Loucy (cell line): ENCODE results near the gene PARP3.

ENCODE experiments used
- H2AFZ ChIP-seq: fragments of 200-600 bp; sonication (generic); 2 replicates; pipeline ENCODE4 v1.6.0; 2016; ENCODE audit warnings: antibody characterized with exemption, mild to moderate bottlenecking, low read length, moderate library complexity
- H3F3A ChIP-seq: fragments of 200-600 bp; 2 replicates; pipeline ENCODE4 v1.6.0; 2016; ENCODE audit warnings: antibody characterized with exemption, low read depth, mild to moderate bottlenecking
- H3K27me3 ChIP-seq: fragments of 200-600 bp; sonication (generic); 2 replicates; pipeline ENCODE4 v1.6.1; 2014; ENCODE audit warnings: low read length, mild to moderate bottlenecking; ENCODE audit not compliant: insufficient read depth, poor library complexity, severe bottlenecking
- H3K36me3 ChIP-seq: fragments of 200-600 bp; sonication (generic); 2 replicates; pipeline ENCODE4 v1.6.1; 2016; ENCODE audit warnings: low read length; ENCODE audit not compliant: insufficient read depth
- H3K4me1 ChIP-seq: fragments of 200-600 bp; sonication (generic); 2 replicates; pipeline ENCODE4 v1.5.1; 2014; ENCODE audit warnings: low read length, mild to moderate bottlenecking; ENCODE audit not compliant: insufficient read depth, poor library complexity, severe bottlenecking
- H3K4me2 ChIP-seq: fragments of 200-600 bp; sonication (generic); 2 replicates; pipeline ENCODE4 v1.6.0; 2014; ENCODE audit warnings: antibody characterized with exemption, low read length, low read depth, mild to moderate bottlenecking; ENCODE audit not compliant: poor library complexity, severe bottlenecking
- H3K4me3 ChIP-seq: fragments of 200-600 bp; sonication (generic); 2 replicates; pipeline ENCODE4 v1.5.1; 2014; ENCODE audit warnings: low read length, mild to moderate bottlenecking, mixed read lengths; ENCODE audit not compliant: poor library complexity, severe bottlenecking
- H3K79me2 ChIP-seq: fragments of 200-600 bp; sonication (generic); 2 replicates; pipeline ENCODE4 v1.6.1; 2014; ENCODE audit warnings: low read length; ENCODE audit not compliant: insufficient read depth
- H3K9ac ChIP-seq: fragments of 200-600 bp; sonication (generic); 2 replicates; pipeline ENCODE4 v1.6.0; 2014; ENCODE audit warnings: mild to moderate bottlenecking, low read depth, low read length, moderate library complexity; ENCODE audit not compliant: poor library complexity, severe bottlenecking
- H3K9me2 ChIP-seq: fragments of 200-600 bp; sonication (generic); replicated peaks from 2 replicates; pipeline ENCODE4 v1.6.1; 2016; ENCODE audit warnings: low read depth, low read length, mixed read lengths
- H3K9me3 ChIP-seq: fragments of 200-600 bp; sonication (generic); 2 replicates; pipeline ENCODE4 v1.6.1; 2014; ENCODE audit warnings: mild to moderate bottlenecking, antibody characterized with exemption, low read length, low read depth; ENCODE audit not compliant: insufficient read depth
- H4K20me1 ChIP-seq: fragments of 200-600 bp; sonication (generic); 2 replicates; pipeline ENCODE4 v1.6.0; 2014; ENCODE audit warnings: antibody characterized with exemption, low read length, mild to moderate bottlenecking; ENCODE audit not compliant: insufficient read depth, poor library complexity, severe bottlenecking
- CTCF ChIP-seq: fragments of 200-600 bp; sonication (generic); conservative IDR thresholded peaks from 2 replicates; pipeline ENCODE4 v1.5.1; 2014; ENCODE audit warnings: mild to moderate bottlenecking, antibody characterized with exemption, low read length
- EZH2phosphoT487 ChIP-seq: fragments of 200-600 bp; IDR thresholded peaks from 2 replicates; pipeline ENCODE4 v1.6.1; 2018; ENCODE audit warnings: antibody characterized with exemption, mild to moderate bottlenecking, moderate library complexity, borderline replicate concordance

The PARP3 gene

DNA sequence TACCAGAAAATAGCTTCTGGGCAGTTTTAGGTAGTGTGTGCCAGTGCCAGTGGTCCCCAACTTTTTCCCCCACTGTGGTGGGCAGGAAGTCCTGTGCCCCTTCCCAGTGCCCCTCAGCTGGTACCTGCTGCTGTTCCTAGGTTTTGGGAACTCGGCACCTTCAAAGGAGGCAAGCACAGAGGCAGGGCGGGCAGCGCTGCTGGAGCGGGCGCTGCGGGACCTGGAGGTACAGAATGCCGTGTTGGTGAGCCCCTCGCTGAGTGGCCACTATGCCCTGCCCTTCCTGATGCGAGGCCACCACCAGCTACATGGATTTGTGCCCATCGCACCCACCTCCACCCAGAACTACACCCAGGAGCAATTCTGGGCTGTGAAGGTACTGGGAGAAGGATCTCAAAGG, 38.1 kb downstream of the PARP3 start:
- Histone ChIP-seq H3K36me3 (no peaks in the 10 kb centered on the region), H3F3A (peaks cover 12% of the 10 kb centered on the region), H3K4me1 (peaks cover 40% of the 10 kb centered on the region)

DNA sequence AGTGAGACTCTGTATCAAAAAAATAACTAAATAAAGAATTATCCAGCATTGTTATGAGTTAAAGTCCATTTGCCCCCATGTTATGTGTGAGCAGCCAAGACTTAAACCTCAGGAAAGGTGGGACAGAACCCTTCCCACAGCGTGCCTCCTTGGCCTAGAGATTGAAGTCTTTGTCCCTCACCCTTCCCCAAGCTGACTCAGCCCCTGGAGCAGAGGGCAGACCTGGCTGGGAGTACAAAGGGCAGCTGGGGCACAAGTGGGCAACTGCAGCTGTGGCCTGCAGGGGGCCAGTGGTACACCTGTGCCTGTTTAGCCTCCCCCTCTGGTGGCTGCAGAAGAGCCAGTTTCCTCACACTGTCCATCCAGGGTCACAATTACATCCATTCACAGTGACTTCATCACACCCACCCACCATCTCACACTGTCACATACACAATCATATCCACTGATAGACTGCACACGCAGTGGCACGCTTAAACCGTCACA, 40.2 kb downstream of the PARP3 start:
- Histone ChIP-seq H3K4me2 (peak overlapping the region; percentile 95), H3K27me3 (no peaks in the 10 kb centered on the region), H3K4me3 (peak overlapping the region; percentile 93), H2AFZ (peak overlapping the region; percentile 93), H3K79me2 (peaks cover 16% of the 10 kb centered on the region; the same call in 1 of the 2 replicates), H3K36me3 (no peaks in the 10 kb centered on the region), H3K9me3 (no peaks in the 10 kb centered on the region), H3K9ac (peak overlapping the region; percentile 82), H4K20me1 (no peaks in the 10 kb centered on the region), H3K9me2 (no peaks in the 10 kb centered on the region), H3K4me1 (peaks cover 23% of the 10 kb centered on the region), H3F3A (peaks cover 8% of the 10 kb centered on the region)
- TF ChIP-seq CTCF (peak; percentile 92), EZH2phosphoT487 (no peak)

More for the DNA sequence above, 38.1 kb downstream of the PARP3 start:
- Histone ChIP-seq H3K4me2 (no peak overlapping the region), H3K9me2 (no peaks in the 10 kb centered on the region), H3K9me3 (no peaks in the 10 kb centered on the region), H3K4me3 (no peak overlapping the region), H2AFZ (no peak overlapping the region), H3K9ac (no peak overlapping the region), H3K79me2 (peaks cover 16% of the 10 kb centered on the region; the same call in 1 of the 2 replicates), H3K27me3 (no peaks in the 10 kb centered on the region), H4K20me1 (no peaks in the 10 kb centered on the region)
- TF ChIP-seq CTCF (no peak), EZH2phosphoT487 (no peak)

GRCh38 chr3:51982838-51983577, 40.8 kb downstream of the PARP3 start, which contains the start of gene ACY1:
Gene ACY1 (plus strand): TSS chr3:51983535. CDS start chr3:51984065, 530 bp downstream.
- Histone ChIP-seq H3K4me3 (peak within 1 kb of the TSS; percentile 93), H3K4me1 (peaks cover 18% of the 10 kb centered on the region), H3K27me3 (no peaks in the 10 kb centered on the region), H3K79me2 (peaks cover 16% of the 10 kb centered on the region; the same call in 1 of the 2 replicates), H2AFZ (peak within 1 kb of the TSS; percentile 93), H3F3A (peaks cover 7% of the 10 kb centered on the region), H3K9me3 (no peaks in the 10 kb centered on the region), H3K4me2 (peak within 1 kb of the TSS; percentile 95), H3K9ac (peak within 1 kb of the TSS; percentile 82), H3K9me2 (no peaks in the 10 kb centered on the region), H3K36me3 (no peaks in the 10 kb centered on the region), H4K20me1 (no peaks in the 10 kb centered on the region)
- TF ChIP-seq EZH2phosphoT487 (no peak), CTCF (peak; percentile 53)
